Breast epithelium (tissue), 4 donors: Measurements from ENCODE around the gene EFTUD2. TPM values are rescaled to one million over a fixed set of nuclear protein-coding genes. Genes with fewer than 3 reads are reported as not detected.

Experiments used
- DNase-seq, 2 donors: peaks; one replicate each; pipeline ENCODE4 v3.0.0-alpha.2; 2019; ENCODE audit warnings: low spot score in 2 of 2
- H3K27ac ChIP-seq, 2 donors: fragments of 200-600 bp; sonication (generic) in 1 of 2; one replicate each; pipeline ENCODE4 v1.5.1; 2016 to 2019; ENCODE audit warnings: mild to moderate bottlenecking in 1 of 2
- H3K27me3 ChIP-seq, 2 donors: fragments of 200-600 bp; sonication (generic) in 1 of 2; one replicate each; pipeline versions ENCODE4 v1.5.1 to v1.6.0; 2017 to 2019; ENCODE audit warnings: control low read depth in 1 of 2, mild to moderate bottlenecking in 1 of 2
- H3K36me3 ChIP-seq: fragments of 200-600 bp; one replicate; pipeline ENCODE4 v1.5.1; 2019
- H3K4me1 ChIP-seq, 2 donors: fragments of 200-600 bp; sonication (generic); one replicate each; pipeline ENCODE4 v1.5.1; 2016 to 2019; ENCODE audit warnings: control low read depth in 1 of 2
- H3K4me3 ChIP-seq, 3 donors: fragments of 200-600 bp; sonication (generic); 1 replicate in 2 of 3; 2 replicates in 1 of 3; pipeline ENCODE4 v1.5.1; 2016 to 2019; ENCODE audit warnings: mild to moderate bottlenecking in 3 of 3, moderate library complexity in 2 of 3
- H3K9me3 ChIP-seq, 2 donors: fragments of 200-600 bp; sonication (generic) in 1 of 2; one replicate each; pipeline ENCODE4 v1.5.1; 2016 to 2019; ENCODE audit warnings: control low read depth in 1 of 2
- CTCF ChIP-seq, 3 donors: fragments of 450-650 bp; IDR thresholded peaks; one replicate each; pipeline ENCODE4 v1.5.1; 2016 to 2017; ENCODE audit warnings: antibody characterized with exemption in 3 of 3, mild to moderate bottlenecking in 3 of 3, moderate library complexity in 3 of 3
- POLR2A ChIP-seq: fragments of 450-650 bp; IDR thresholded peaks from one replicate; pipeline ENCODE4 v1.6.1; 2016; ENCODE audit warnings: antibody characterized with exemption, mild to moderate bottlenecking, moderate library complexity
- POLR2AphosphoS5 ChIP-seq, 3 donors: sonication (generic); formaldehyde crosslinking; IDR thresholded peaks; one replicate each; pipeline ENCODE4 v1.6.1; 2017; ENCODE audit warnings: antibody characterized with exemption in 3 of 3
- intact Hi-C: fragments of 100-400 bp; cut with DNase I; formaldehyde crosslinking; loops from one replicate; pipeline ENCODE4 v1.15.1; 2023; ENCODE audit warnings: low total_unique reads
- total RNA-seq, 3 donors: library from RNA; depleted of rRNA; stranded (reverse); fragments of >200 nt; gene quantifications; one replicate each; pipeline ENCODE4 v1.1.0, GENCODE V29; 2016

Gene EFTUD2
- total RNA-seq, 3 donors from 2014 or later = 58.1 to 71.4 (median 60.0) TPM

DNA sequence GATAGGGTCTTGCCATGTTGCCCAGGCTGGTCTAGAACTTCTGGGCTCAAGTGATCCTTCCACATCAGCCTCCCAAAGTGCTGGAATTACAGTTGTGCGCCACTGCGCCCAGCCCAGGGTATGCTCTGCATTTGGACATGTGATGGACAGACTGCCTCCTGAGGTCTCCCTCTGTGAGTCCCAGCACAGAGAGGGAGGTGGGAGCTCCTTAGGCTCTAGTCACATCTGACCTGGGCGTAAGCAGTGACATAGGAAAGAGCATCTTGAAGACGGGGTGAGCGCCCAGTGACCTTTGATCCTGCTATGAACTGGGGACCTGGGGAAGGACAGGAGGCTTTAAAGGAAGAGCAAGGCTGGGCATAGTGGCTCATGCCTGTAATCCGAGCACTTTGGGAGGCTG is 18.2 kb upstream of the EFTUD2 start:
- Histone ChIP-seq H3K4me1 (peaks cover 0 to 10% of the 10 kb centered on the region in 2 donors), H3K9me3 (no peaks in the 10 kb centered on the region), H3K36me3 (no peaks in the 10 kb centered on the region), H3K27ac (peak overlapping the region; percentile 72 to 87), H3K4me3 (no peak overlapping the region), H3K27me3 (no peaks in the 10 kb centered on the region)
- TF ChIP-seq POLR2AphosphoS5 (IDR thresholded peaks at IDR 0.05) (no peak), POLR2A (no peak), CTCF (IDR thresholded peaks at IDR 0.05) (no peak)
- intact Hi-C loops = loop anchor here (5.0 to 10.0 kb wide), 2 partner anchors 105 to 187 kb away; no protein-coding TSS in a partner anchor
- DNase-seq = peak in 1 of 2 donors; percentile 34

DNA sequence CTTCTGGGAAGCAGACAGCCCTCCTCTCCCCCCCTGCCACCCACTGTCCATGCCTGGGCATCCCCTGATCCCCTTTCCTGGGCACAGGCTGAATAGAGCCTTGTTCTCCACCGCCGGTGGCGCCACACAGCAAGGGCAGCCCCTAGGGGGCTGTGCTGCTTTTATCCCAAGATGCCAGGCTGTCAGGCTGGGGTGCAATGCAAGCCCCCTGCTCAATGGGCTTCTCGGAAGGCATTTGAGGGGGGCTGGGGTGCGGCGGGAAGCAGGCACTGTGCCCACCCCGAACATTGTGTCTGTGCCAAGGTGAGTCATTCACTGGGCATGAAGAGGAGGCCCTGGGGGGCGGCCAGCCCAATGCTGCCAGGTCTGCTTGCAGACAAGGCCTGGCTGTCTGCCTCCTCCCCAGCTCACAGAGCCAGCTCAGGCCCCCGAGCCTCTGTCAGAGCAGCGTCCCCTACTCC is 17.6 kb upstream of the EFTUD2 start:
- no peaks in the 10 kb centered on the region for H3K27me3 ChIP-seq
- DNase-seq = peak; percentile 65 to 84
- no peak overlapping the region for H3K4me3 ChIP-seq
- H3K27ac ChIP-seq = peak overlapping the region; percentile 87
- intact Hi-C loops = loop anchor here (5.0 to 10.0 kb wide), 2 partner anchors 105 to 188 kb away; no protein-coding TSS in a partner anchor
- peaks cover 0 to 10% of the 10 kb centered on the region in 2 donors for H3K4me1 ChIP-seq
- no peaks in the 10 kb centered on the region for H3K9me3 ChIP-seq
- no peaks in the 10 kb centered on the region for H3K36me3 ChIP-seq
- no peak for TF ChIP-seq CTCF (IDR thresholded peaks at IDR 0.05)
- peak in 2 of 3 donors; percentile 38 to 47 for TF ChIP-seq POLR2AphosphoS5 (IDR thresholded peaks at IDR 0.05)

DNA sequence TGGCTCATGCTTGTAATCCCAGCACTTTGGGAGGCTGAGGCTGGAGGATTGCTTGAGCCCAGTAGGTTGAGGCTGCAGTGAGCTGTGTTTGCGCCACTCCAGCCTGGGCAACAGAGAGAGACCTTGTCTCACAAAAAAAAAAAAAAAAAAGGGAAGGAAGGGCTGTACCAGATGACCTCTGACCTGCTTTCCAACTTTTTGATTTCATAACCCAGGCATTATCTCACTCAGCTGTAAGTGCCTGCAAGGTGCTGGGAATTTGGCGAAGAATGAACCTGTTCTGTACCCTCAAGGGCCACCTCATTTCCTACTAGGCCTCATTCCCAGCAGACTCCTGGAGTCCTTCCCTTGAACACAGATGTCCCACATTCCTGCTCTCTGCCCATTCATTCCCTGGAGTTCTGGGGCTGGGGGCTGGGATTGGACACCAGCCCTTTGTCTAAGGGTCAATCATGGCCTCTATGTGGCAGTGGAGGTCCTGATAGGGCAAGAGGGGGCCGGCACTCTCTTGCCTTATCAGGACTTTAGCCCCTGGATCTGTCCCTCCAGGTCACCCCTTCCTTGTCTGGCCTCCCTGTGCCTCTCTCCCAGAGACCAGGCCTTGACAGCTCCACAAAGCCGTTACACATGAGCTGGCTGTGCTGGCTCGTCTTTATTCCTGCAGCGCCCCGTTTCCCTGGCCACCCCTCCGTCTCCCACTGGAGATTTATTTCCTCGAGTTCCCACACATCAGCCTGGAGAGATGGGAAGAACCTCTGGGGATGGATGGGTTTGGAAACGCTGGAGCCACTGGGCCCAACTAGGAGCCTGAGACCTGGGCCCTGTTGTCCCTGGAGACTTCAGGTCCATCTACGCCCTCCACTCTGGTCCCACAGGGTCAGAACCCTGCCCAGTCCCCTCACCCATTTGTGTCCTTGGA is 16.9 kb upstream of the EFTUD2 start:
- H3K4me1 ChIP-seq = peaks cover 0 to 10% of the 10 kb centered on the region in 2 donors
- peak overlapping the region; percentile 87 for H3K27ac ChIP-seq
- peak in 1 of 2 donors; percentile 42 for DNase-seq
- H3K27me3 ChIP-seq = no peaks in the 10 kb centered on the region
- H3K36me3 ChIP-seq = no peaks in the 10 kb centered on the region
- H3K9me3 ChIP-seq = no peaks in the 10 kb centered on the region
- TF ChIP-seq CTCF (IDR thresholded peaks at IDR 0.05) (no peak), POLR2AphosphoS5 (IDR thresholded peaks at IDR 0.05) (no peak), POLR2A (no peak)
- intact Hi-C loops = loop anchor here (5.0 to 10.0 kb wide), 2 partner anchors 106 to 189 kb away; no protein-coding TSS in a partner anchor
- H3K4me3 ChIP-seq = no peak overlapping the region

- H3K27ac ChIP-seq = peak within 1 kb of the TSS; percentile 87
- intact Hi-C loops = loop anchor here (5.0 to 10.0 kb wide), 2 partner anchors 107 to 189 kb away; no protein-coding TSS in a partner anchor
- TF ChIP-seq POLR2A (no peak), CTCF (IDR thresholded peaks at IDR 0.05) (no peak), POLR2AphosphoS5 (IDR thresholded peaks at IDR 0.05) (no peak)
Measured at GRCh38 chr17:44915321-44915726, 16.1 kb upstream of the EFTUD2 start, which contains the start of gene GFAP. GFAP (minus strand) TSS chr17:44915500; CDS start chr17:44915486, 14 bp downstream.

More at GRCh38 chr17:44915321-44915726, 16.1 kb upstream of the EFTUD2 start, which contains the start of gene GFAP:
- H3K9me3 ChIP-seq = no peaks in the 10 kb centered on the region
- H3K4me1 ChIP-seq = peaks cover 0 to 10% of the 10 kb centered on the region in 2 donors
- no peak within 1 kb of the TSS for H3K4me3 ChIP-seq
- peak in 1 of 2 donors; percentile 50 for DNase-seq
- no peaks in the 10 kb centered on the region for H3K27me3 ChIP-seq
- no peaks in the 10 kb centered on the region for H3K36me3 ChIP-seq
